Purkinje cell (primary cell): ENCODE results near the gene MSL3. TPM values are rescaled to one million over a fixed set of nuclear protein-coding genes. Genes with fewer than 3 reads are reported as not detected.

Experiments
- polyA plus RNA-seq: library from polyadenylated mRNA; unstranded; fragments of >200 nt; fragmentation: Nextera tagmentation; gene quantifications from 2 replicates; pipeline ENCODE4 v1.2.1, GENCODE V29; 2014

Gene MSL3
- polyA plus RNA-seq: 19.8 and 21.5 TPM in 2 replicates

GRCh38 chrX:11757719-11758399 is at the start of gene MSL3:
Gene MSL3, plus strand, starts transcription at chrX:11758237. Its CDS starts 27 bp downstream, at chrX:11758264.

Other genes starting within 250 kb of the MSL3 start
- gene ARHGAP6, start 92.3 kb upstream of the MSL3 start, polyA plus RNA-seq: 0.50 and 0.62 TPM in 2 replicates